Loucy (cell line): ENCODE measurements around the gene TRAF2.

ENCODE experiments used
- H2AFZ ChIP-seq: fragments of 200-600 bp; sonication (generic); 2 replicates; pipeline ENCODE4 v1.6.0; 2016; ENCODE audit warnings: antibody characterized with exemption, mild to moderate bottlenecking, low read length, moderate library complexity
- H3F3A ChIP-seq: fragments of 200-600 bp; 2 replicates; pipeline ENCODE4 v1.6.0; 2016; ENCODE audit warnings: antibody characterized with exemption, low read depth, mild to moderate bottlenecking
- H3K27me3 ChIP-seq: fragments of 200-600 bp; sonication (generic); 2 replicates; pipeline ENCODE4 v1.6.1; 2014; ENCODE audit warnings: low read length, mild to moderate bottlenecking; ENCODE audit not compliant: insufficient read depth, poor library complexity, severe bottlenecking
- H3K36me3 ChIP-seq: fragments of 200-600 bp; sonication (generic); 2 replicates; pipeline ENCODE4 v1.6.1; 2016; ENCODE audit warnings: low read length; ENCODE audit not compliant: insufficient read depth
- H3K4me1 ChIP-seq: fragments of 200-600 bp; sonication (generic); 2 replicates; pipeline ENCODE4 v1.5.1; 2014; ENCODE audit warnings: low read length, mild to moderate bottlenecking; ENCODE audit not compliant: insufficient read depth, poor library complexity, severe bottlenecking
- H3K4me2 ChIP-seq: fragments of 200-600 bp; sonication (generic); 2 replicates; pipeline ENCODE4 v1.6.0; 2014; ENCODE audit warnings: antibody characterized with exemption, low read length, low read depth, mild to moderate bottlenecking; ENCODE audit not compliant: poor library complexity, severe bottlenecking
- H3K4me3 ChIP-seq: fragments of 200-600 bp; sonication (generic); 2 replicates; pipeline ENCODE4 v1.5.1; 2014; ENCODE audit warnings: low read length, mild to moderate bottlenecking, mixed read lengths; ENCODE audit not compliant: poor library complexity, severe bottlenecking
- H3K79me2 ChIP-seq: fragments of 200-600 bp; sonication (generic); 2 replicates; pipeline ENCODE4 v1.6.1; 2014; ENCODE audit warnings: low read length; ENCODE audit not compliant: insufficient read depth
- H3K9ac ChIP-seq: fragments of 200-600 bp; sonication (generic); 2 replicates; pipeline ENCODE4 v1.6.0; 2014; ENCODE audit warnings: mild to moderate bottlenecking, low read depth, low read length, moderate library complexity; ENCODE audit not compliant: poor library complexity, severe bottlenecking
- H3K9me2 ChIP-seq: fragments of 200-600 bp; sonication (generic); replicated peaks from 2 replicates; pipeline ENCODE4 v1.6.1; 2016; ENCODE audit warnings: low read depth, low read length, mixed read lengths
- H3K9me3 ChIP-seq: fragments of 200-600 bp; sonication (generic); 2 replicates; pipeline ENCODE4 v1.6.1; 2014; ENCODE audit warnings: mild to moderate bottlenecking, antibody characterized with exemption, low read length, low read depth; ENCODE audit not compliant: insufficient read depth
- H4K20me1 ChIP-seq: fragments of 200-600 bp; sonication (generic); 2 replicates; pipeline ENCODE4 v1.6.0; 2014; ENCODE audit warnings: antibody characterized with exemption, low read length, mild to moderate bottlenecking; ENCODE audit not compliant: insufficient read depth, poor library complexity, severe bottlenecking
- EZH2phosphoT487 ChIP-seq: fragments of 200-600 bp; IDR thresholded peaks from 2 replicates; pipeline ENCODE4 v1.6.1; 2018; ENCODE audit warnings: antibody characterized with exemption, mild to moderate bottlenecking, moderate library complexity, borderline replicate concordance
- TF ChIP-seq, protein P1 (sequence below): fragments of 200-600 bp; sonication (generic); conservative IDR thresholded peaks from 2 replicates; pipeline ENCODE4 v1.5.1; 2014; ENCODE audit warnings: mild to moderate bottlenecking, antibody characterized with exemption, low read length

Gene TRAF2

DNA sequence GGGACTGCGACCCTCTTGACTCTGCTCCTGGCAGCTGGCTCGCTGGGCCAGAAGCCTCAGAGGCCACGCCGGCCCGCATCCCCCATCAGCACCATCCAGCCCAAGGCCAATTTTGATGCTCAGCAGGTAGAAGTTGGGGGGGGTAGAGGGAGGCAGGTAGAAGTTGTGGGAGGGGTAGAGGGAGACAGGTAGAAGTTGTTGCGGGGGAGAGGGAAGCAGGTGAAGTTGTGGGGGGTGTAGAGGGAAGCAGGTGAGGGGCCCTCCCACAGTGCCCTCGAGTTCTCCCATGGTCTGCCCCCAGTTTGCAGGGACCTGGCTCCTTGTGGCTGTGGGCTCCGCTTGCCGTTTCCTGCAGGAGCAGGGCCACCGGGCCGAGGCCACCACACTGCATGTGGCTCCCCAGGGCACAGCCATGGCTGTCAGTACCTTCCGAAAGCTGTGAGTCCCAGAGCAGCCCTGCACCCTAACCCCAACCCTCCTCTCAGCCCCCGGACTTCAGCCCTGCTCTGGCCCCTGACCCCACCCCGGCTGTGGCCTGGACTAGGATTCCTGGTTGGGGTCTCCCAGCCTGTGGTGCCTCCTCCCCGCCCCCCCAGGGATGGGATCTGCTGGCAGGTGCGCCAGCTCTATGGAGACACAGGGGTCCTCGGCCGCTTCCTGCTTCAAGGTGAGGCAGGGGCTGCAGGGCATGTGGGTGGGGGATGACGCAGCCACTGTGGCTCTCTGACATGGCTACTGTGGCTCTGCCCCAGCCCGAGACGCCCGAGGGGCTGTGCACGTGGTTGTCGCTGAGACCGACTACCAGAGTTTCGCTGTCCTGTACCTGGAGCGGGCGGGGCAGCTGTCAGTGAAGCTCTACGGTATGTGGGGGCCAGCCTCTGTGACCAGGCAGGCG lies 59.3 kb downstream of the TRAF2 start:
- Histone ChIP-seq H3K4me3 (no peak overlapping the region), H3K9me2 (no peaks in the 10 kb centered on the region), H3K9ac (peak overlapping the region; percentile 57), H3K79me2 (peaks cover 26% of the 10 kb centered on the region), H3K27me3 (no peaks in the 10 kb centered on the region), H3K4me1 (peaks cover 20% of the 10 kb centered on the region), H3K4me2 (peak overlapping the region; percentile 38), H4K20me1 (peaks cover 29% of the 10 kb centered on the region), H2AFZ (no peak overlapping the region), H3F3A (no peaks in the 10 kb centered on the region), H3K9me3 (no peaks in the 10 kb centered on the region), H3K36me3 (peaks cover 20% of the 10 kb centered on the region; the same call in 1 of the 2 replicates)
- no peak for TF ChIP-seq EZH2phosphoT487
- TF ChIP-seq, protein P1, sequence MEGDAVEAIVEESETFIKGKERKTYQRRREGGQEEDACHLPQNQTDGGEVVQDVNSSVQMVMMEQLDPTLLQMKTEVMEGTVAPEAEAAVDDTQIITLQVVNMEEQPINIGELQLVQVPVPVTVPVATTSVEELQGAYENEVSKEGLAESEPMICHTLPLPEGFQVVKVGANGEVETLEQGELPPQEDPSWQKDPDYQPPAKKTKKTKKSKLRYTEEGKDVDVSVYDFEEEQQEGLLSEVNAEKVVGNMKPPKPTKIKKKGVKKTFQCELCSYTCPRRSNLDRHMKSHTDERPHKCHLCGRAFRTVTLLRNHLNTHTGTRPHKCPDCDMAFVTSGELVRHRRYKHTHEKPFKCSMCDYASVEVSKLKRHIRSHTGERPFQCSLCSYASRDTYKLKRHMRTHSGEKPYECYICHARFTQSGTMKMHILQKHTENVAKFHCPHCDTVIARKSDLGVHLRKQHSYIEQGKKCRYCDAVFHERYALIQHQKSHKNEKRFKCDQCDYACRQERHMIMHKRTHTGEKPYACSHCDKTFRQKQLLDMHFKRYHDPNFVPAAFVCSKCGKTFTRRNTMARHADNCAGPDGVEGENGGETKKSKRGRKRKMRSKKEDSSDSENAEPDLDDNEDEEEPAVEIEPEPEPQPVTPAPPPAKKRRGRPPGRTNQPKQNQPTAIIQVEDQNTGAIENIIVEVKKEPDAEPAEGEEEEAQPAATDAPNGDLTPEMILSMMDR: no peak

DNA sequence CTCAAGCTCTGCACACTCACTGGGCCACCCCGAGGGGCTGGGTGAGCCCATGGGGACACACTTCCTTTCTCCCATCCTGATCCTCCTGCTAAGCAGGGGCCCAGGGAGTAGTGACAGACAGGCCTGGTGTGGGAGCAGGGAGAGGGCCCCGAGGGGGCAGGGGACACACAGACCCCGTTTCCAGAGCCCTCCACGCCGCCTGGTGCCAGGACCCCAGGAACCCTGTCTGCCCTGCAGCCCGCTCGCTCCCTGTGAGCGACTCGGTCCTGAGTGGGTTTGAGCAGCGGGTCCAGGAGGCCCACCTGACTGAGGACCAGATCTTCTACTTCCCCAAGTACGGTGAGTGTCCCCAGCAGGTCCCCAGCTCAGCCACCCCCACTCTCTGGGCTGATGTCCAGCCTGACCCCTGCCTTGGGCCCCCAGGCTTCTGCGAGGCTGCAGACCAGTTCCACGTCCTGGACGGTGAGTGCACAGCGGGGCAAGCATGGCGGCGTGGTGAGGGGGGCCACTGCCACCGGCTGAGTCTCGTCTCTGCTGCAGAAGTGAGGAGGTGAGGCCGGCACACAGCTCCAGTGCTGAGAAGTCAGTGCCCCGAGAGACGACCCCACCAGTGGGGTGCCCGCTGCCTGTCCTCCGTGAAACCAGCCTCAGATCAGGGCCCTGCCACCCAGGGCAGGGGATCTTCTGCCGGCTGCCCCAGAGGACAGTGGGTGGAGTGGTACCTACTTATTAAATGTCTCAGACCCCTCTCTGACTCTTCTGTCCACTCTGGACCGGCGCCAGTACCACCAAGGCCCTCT lies 60.1 kb downstream of the TRAF2 start:
- no peak overlapping the region for H3K9ac ChIP-seq
- no peak overlapping the region for H3K4me3 ChIP-seq
- TF ChIP-seq, protein P1: no peak
- no peak for TF ChIP-seq EZH2phosphoT487
- no peak overlapping the region for H2AFZ ChIP-seq
- H4K20me1 ChIP-seq: peaks cover 26% of the 10 kb centered on the region
- peaks cover 23% of the 10 kb centered on the region for H3K4me1 ChIP-seq
- H3K9me3 ChIP-seq: no peaks in the 10 kb centered on the region
- H3K27me3 ChIP-seq: no peaks in the 10 kb centered on the region
- H3K9me2 ChIP-seq: no peaks in the 10 kb centered on the region
- no peaks in the 10 kb centered on the region for H3F3A ChIP-seq
- H3K4me2 ChIP-seq: no peak overlapping the region
- peaks cover 12% of the 10 kb centered on the region; the same call in 1 of the 2 replicates for H3K36me3 ChIP-seq
- H3K79me2 ChIP-seq: peaks cover 26% of the 10 kb centered on the region

DNA sequence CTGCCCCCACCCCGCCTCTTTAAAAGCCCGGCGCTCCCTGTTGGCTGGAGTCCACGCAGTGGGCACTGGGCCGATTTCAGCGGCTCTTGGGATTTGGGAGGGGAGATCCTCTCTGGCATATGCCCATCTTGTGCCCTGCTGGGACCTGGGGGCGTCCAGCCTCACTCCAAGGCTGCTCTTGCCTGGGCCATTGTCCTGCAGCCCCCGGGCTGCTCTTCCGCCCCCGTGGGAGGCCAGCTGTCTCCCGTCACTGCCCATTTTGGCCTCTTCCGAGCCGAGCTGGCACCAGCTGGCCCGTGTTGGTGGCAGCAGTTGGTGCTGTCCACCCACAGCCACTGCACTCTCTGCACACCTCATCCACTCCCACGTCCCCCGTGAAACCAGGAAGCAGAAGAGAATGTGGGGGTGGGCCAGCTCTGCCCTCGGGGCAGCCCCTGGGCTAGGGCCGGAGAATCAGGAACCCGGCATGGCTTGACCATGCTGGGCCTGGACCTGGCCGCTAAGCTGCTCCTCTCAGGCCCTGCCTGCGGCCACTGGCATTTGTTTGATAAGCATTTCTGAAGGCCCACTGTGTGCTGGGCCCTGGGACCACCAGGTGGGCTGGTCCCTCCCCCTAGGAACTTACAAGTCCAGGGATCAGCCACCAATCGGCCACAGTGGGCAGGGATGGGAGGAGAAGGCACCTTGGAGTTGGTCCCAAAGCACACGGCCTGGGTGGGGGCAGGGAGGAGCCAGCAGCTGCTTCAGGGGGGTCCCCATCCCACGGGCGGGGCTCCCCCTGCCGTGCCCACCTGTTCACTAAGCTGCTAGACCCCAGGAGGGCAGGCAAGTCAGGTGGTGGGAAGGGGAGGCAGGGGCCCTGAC lies 60.9 kb downstream of the TRAF2 start:
- no peaks in the 10 kb centered on the region for H3K9me3 ChIP-seq
- peaks cover 3% of the 10 kb centered on the region; the same call in 1 of the 2 replicates for H3K36me3 ChIP-seq
- H3K9me2 ChIP-seq: no peaks in the 10 kb centered on the region
- H2AFZ ChIP-seq: no peak overlapping the region
- H3K4me3 ChIP-seq: no peak overlapping the region
- H3K4me2 ChIP-seq: no peak overlapping the region
- H4K20me1 ChIP-seq: peaks cover 18% of the 10 kb centered on the region
- TF ChIP-seq, protein P1: no peak
- TF ChIP-seq EZH2phosphoT487: no peak
- H3K9ac ChIP-seq: no peak overlapping the region
- H3F3A ChIP-seq: no peaks in the 10 kb centered on the region
- peaks cover 19% of the 10 kb centered on the region for H3K79me2 ChIP-seq
- peaks cover 23% of the 10 kb centered on the region for H3K4me1 ChIP-seq
- no peaks in the 10 kb centered on the region for H3K27me3 ChIP-seq
